ENCODE results near the gene AKR1C4. TPM values are rescaled to one million over a fixed set of nuclear protein-coding genes. Genes with fewer than 3 reads are reported as not detected.
"Not testable (repeated sequence)": the region's sequence is repeated elsewhere in the genome, so short reads cannot be mapped to it uniquely, and the experiment has no call there.

AKR1C4 gene
- total RNA-seq, 1 experiment from 2014 or later: 0.40 TPM

DNA sequence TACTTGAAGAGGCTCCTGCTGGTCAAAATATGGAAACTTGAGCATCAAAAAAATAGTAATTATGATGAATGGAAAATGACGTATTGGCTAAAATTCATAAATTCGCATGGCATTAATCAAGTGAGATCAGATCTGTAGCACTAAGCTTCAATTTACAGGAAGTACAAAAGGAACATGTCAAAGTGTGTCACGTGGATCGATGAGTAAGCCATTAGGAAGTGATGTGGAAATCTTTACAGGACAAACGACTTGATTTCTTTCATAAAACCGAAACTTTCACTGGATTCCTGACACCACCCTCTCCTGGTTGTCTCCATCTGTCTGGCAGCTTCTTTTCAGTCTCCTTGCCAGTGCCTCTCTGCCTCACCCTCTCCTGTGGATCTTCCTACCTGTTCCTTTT lies 37.5 kb upstream of the AKR1C4 start:
- Mint-ChIP-seq H3K4me1 (ENCODE audit: low read depth, unreplicated experiment) (peaks cover 8% of the 10 kb centered on the region), H3K9me3 (ENCODE audit: low read depth, unreplicated experiment) (peaks cover 9% of the 10 kb centered on the region), H3K36me3 (ENCODE audit: insufficient read depth, unreplicated experiment) (no peaks in the 10 kb centered on the region), H3K27me3 (ENCODE audit: unreplicated experiment) (no peaks in the 10 kb centered on the region), H3K4me3 (ENCODE audit: low read depth, unreplicated experiment) (no peak overlapping the region), H3K27ac (ENCODE audit: unreplicated experiment) (no peak overlapping the region)
- BruUV-seq (replicated peaks): no TSS peak
- CTCF ChIA-PET: no interaction called here
- no peak for DNase-seq
- TF ChIP-seq, protein P1, sequence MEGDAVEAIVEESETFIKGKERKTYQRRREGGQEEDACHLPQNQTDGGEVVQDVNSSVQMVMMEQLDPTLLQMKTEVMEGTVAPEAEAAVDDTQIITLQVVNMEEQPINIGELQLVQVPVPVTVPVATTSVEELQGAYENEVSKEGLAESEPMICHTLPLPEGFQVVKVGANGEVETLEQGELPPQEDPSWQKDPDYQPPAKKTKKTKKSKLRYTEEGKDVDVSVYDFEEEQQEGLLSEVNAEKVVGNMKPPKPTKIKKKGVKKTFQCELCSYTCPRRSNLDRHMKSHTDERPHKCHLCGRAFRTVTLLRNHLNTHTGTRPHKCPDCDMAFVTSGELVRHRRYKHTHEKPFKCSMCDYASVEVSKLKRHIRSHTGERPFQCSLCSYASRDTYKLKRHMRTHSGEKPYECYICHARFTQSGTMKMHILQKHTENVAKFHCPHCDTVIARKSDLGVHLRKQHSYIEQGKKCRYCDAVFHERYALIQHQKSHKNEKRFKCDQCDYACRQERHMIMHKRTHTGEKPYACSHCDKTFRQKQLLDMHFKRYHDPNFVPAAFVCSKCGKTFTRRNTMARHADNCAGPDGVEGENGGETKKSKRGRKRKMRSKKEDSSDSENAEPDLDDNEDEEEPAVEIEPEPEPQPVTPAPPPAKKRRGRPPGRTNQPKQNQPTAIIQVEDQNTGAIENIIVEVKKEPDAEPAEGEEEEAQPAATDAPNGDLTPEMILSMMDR (IDR thresholded peaks at IDR 0.05; ENCODE audit: unreplicated experiment): no peak
- intact Hi-C loops (cut with micrococcal nuclease; ENCODE audit: unreplicated experiment): no loop called here

DNA sequence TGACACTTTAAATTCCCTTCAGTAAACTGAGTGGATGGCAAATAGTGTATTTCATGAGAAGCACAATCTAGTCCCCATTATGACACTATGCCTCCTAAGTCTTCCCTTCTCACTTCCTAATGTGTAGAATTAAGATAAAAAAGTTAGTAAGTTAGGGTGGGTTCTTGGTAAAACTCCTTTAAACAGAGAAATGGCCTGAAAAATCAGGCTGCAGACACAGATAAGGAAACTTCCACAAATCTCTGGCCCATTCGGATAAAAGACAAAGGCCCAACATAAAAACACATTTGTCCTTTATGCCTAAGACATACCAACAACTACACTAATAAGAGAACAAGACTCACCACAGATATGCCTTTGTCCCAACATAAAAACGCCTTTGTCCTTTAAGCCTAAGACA lies 33.1 kb upstream of the AKR1C4 start:
- no peak overlapping the region for H3K27ac Mint-ChIP-seq (ENCODE audit: unreplicated experiment)
- CTCF ChIA-PET: no interaction called here
- no peaks in the 10 kb centered on the region for H3K27me3 Mint-ChIP-seq (ENCODE audit: unreplicated experiment)
- BruUV-seq (replicated peaks): no TSS peak
- peaks cover 8% of the 10 kb centered on the region for H3K4me1 Mint-ChIP-seq (ENCODE audit: low read depth, unreplicated experiment)
- H3K36me3 Mint-ChIP-seq (ENCODE audit: insufficient read depth, unreplicated experiment): no peaks in the 10 kb centered on the region
- TF ChIP-seq, protein P1 (IDR thresholded peaks at IDR 0.05; ENCODE audit: unreplicated experiment): no peak
- no peak overlapping the region for H3K4me3 Mint-ChIP-seq (ENCODE audit: low read depth, unreplicated experiment)
- intact Hi-C loops (cut with micrococcal nuclease; ENCODE audit: unreplicated experiment): no loop called here
- DNase-seq: no peak
- peaks cover 24% of the 10 kb centered on the region for H3K9me3 Mint-ChIP-seq (ENCODE audit: low read depth, unreplicated experiment)

DNA sequence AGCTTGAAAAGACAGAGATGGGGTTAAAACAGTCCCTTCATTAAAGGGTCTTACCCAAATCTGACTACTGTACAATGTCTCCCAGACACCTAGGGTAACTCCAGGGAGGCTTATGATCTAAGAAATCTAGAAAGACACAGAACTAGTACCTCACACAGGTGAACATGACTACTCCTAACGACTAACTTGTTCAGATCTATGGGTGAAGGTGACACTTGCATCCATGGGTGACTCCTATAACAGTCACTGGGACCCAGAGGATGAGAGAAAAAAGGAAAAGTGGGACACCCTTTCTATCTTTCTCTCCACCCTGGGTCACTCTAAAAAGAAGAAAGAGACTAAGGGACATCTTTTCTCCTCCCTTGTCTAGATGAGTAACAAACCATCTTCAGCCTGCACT lies 30.9 kb upstream of the AKR1C4 start:
- no peak overlapping the region for H3K27ac Mint-ChIP-seq (ENCODE audit: unreplicated experiment)
- no peak overlapping the region for H3K4me3 Mint-ChIP-seq (ENCODE audit: low read depth, unreplicated experiment)
- H3K36me3 Mint-ChIP-seq (ENCODE audit: insufficient read depth, unreplicated experiment): no peaks in the 10 kb centered on the region
- no peak for DNase-seq
- TF ChIP-seq, protein P1 (IDR thresholded peaks at IDR 0.05; ENCODE audit: unreplicated experiment): no peak
- intact Hi-C loops (cut with micrococcal nuclease; ENCODE audit: unreplicated experiment): no loop called here
- H3K4me1 Mint-ChIP-seq (ENCODE audit: low read depth, unreplicated experiment): no peaks in the 10 kb centered on the region
- H3K9me3 Mint-ChIP-seq (ENCODE audit: low read depth, unreplicated experiment): peaks cover 25% of the 10 kb centered on the region
- no TSS peak for BruUV-seq (replicated peaks)
- H3K27me3 Mint-ChIP-seq (ENCODE audit: unreplicated experiment): no peaks in the 10 kb centered on the region
- CTCF ChIA-PET: no interaction called here

DNA sequence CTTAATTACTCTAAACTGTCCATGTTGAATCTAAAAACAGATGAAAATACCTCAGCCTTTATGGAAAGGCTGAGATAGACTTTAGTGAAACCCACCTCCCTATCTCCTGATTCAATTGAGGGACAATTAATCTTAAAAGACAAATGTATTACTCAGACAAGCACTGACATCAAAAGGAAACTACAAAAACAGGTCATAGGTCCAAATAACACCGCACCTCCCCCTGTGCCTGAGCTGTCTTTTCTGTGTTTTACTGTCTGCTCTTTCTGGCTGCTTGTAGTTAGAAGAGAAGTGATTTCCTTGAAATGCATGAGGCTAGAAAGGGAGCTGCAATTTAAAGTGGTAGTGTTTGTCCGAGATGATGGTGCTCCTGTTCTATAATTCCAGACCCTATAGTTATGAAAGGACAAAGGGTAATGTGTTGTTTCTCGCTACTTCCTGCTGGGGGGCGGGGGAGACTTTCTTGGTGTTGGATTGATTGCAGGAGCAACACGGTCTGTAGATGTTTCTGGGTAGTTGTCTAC lies 27.7 kb upstream of the AKR1C4 start:
- TF ChIP-seq, protein P1 (IDR thresholded peaks at IDR 0.05; ENCODE audit: unreplicated experiment): no peak
- DNase-seq: no peak
- H3K9me3 Mint-ChIP-seq (ENCODE audit: low read depth, unreplicated experiment): peaks cover 24% of the 10 kb centered on the region
- H3K27ac Mint-ChIP-seq (ENCODE audit: unreplicated experiment): no peak overlapping the region
- H3K4me1 Mint-ChIP-seq (ENCODE audit: low read depth, unreplicated experiment): no peaks in the 10 kb centered on the region
- H3K36me3 Mint-ChIP-seq (ENCODE audit: insufficient read depth, unreplicated experiment): no peaks in the 10 kb centered on the region
- no peak overlapping the region for H3K4me3 Mint-ChIP-seq (ENCODE audit: low read depth, unreplicated experiment)
- no TSS peak for BruUV-seq (replicated peaks)
- no peaks in the 10 kb centered on the region for H3K27me3 Mint-ChIP-seq (ENCODE audit: unreplicated experiment)
- CTCF ChIA-PET: no interaction called here
- intact Hi-C loops (cut with micrococcal nuclease; ENCODE audit: unreplicated experiment): no loop called here

DNA sequence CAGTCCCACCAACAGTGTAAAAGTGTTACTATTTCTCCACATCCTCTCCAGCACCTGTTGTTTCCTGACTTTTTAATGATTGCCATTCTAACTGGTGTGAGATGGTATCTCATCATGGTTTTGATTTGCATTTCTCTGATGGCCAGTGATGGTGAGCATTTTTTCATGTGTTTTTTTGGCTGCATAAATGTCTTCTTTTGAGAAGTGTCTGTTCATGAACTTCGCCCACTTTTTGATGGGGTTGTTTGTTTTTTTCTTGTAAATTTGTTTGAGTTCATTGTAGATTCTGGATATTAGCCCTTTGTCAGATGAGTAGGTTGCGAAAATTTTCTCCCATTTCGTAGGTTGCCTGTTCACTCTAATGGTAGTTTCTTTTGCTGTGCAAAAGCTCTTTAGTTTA lies 21.1 kb upstream of the AKR1C4 start:
- DNase-seq; H3K4me1 Mint-ChIP-seq (ENCODE audit: low read depth, unreplicated experiment); H3K27me3 Mint-ChIP-seq (ENCODE audit: unreplicated experiment); H3K27ac Mint-ChIP-seq (ENCODE audit: unreplicated experiment); H3K36me3 Mint-ChIP-seq (ENCODE audit: insufficient read depth, unreplicated experiment); BruUV-seq (replicated peaks); intact Hi-C loops (cut with micrococcal nuclease; ENCODE audit: unreplicated experiment); CTCF ChIA-PET; H3K4me3 Mint-ChIP-seq (ENCODE audit: low read depth, unreplicated experiment): not testable (repeated sequence)
- H3K9me3 Mint-ChIP-seq (ENCODE audit: low read depth, unreplicated experiment): peaks cover 10% of the 10 kb centered on the region

DNA sequence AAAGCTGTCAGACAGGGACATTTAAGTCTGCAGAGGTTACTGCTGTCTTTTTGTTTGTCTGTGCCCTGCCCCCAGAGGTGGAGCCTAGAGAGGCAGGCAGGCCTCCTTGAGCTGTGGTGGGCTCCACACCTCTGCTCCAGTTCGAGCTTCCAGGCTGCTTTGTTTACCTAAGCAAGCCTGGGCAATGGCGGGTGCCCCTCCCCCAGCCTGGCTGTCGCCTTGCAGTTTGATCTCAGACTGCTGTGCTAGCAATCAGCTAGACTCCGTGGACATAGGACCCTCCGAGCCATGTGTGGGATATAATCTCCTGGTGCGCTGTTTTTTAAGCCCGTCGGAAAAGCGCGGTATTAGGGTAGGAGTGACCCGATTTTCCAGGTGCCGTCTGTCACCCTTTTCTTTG lies 16.1 kb upstream of the AKR1C4 start:
- H3K9me3 Mint-ChIP-seq (ENCODE audit: low read depth, unreplicated experiment); H3K27me3 Mint-ChIP-seq (ENCODE audit: unreplicated experiment); DNase-seq; H3K36me3 Mint-ChIP-seq (ENCODE audit: insufficient read depth, unreplicated experiment); H3K4me1 Mint-ChIP-seq (ENCODE audit: low read depth, unreplicated experiment); intact Hi-C loops (cut with micrococcal nuclease; ENCODE audit: unreplicated experiment); CTCF ChIA-PET; H3K27ac Mint-ChIP-seq (ENCODE audit: unreplicated experiment); BruUV-seq (replicated peaks); H3K4me3 Mint-ChIP-seq (ENCODE audit: low read depth, unreplicated experiment): not testable (repeated sequence)
